ENCODE data around the gene TP53.

The TP53 gene

GRCh38 chr17:7684851-7685532, 2.3 kb downstream of the TP53 start:
- DNase-seq (ENCODE audit: insufficient read length, low spot score) (no peak), FAIRE-seq (no peak)
- TF ChIP-seq PAX5 (IDR thresholded peaks at IDR 0.05; ENCODE audit: insufficient read depth, low read length, severe bottlenecking) = no peak
- TF ChIP-seq POLR2A (IDR thresholded peaks at IDR 0.05; ENCODE audit: low read depth, low read length) = no peak
- no peak for TF ChIP-seq SPI1 (IDR thresholded peaks at IDR 0.05; ENCODE audit: low read depth, low read length)
- no peak for TF ChIP-seq POU2F2 (IDR thresholded peaks at IDR 0.05; ENCODE audit: low read depth, low read length)
- TF ChIP-seq TAF1 (IDR thresholded peaks at IDR 0.05; ENCODE audit: low read depth, low read length) = no peak
- no peak for TF ChIP-seq POLR2AphosphoS5 (IDR thresholded peaks at IDR 0.05; ENCODE audit: low read depth, low read length)

- no peak for TF ChIP-seq POU2F2 (IDR thresholded peaks at IDR 0.05; ENCODE audit: low read depth, low read length)
- TF ChIP-seq POLR2A (IDR thresholded peaks at IDR 0.05; ENCODE audit: low read depth, low read length) = no peak
- no peak for TF ChIP-seq SPI1 (IDR thresholded peaks at IDR 0.05; ENCODE audit: low read depth, low read length)
- TF ChIP-seq PAX5 (IDR thresholded peaks at IDR 0.05; ENCODE audit: insufficient read depth, low read length, severe bottlenecking) = no peak
- TF ChIP-seq POLR2AphosphoS5 (IDR thresholded peaks at IDR 0.05; ENCODE audit: low read depth, low read length) = no peak
- no peak for TF ChIP-seq TAF1 (IDR thresholded peaks at IDR 0.05; ENCODE audit: low read depth, low read length)
- DNase-seq (ENCODE audit: insufficient read length, low spot score) = no peak
- FAIRE-seq = no peak
Measured at GRCh38 chr17:7677388-7678067, 9.8 kb downstream of the TP53 start.

- FAIRE-seq = no peak
- TF ChIP-seq SPI1 (IDR thresholded peaks at IDR 0.05; ENCODE audit: low read depth, low read length) = no peak
- no peak for TF ChIP-seq POLR2A (IDR thresholded peaks at IDR 0.05; ENCODE audit: low read depth, low read length)
- no peak; the same call in 1 of the 2 replicates for TF ChIP-seq POU2F2 (IDR thresholded peaks at IDR 0.05; ENCODE audit: low read depth, low read length)
- TF ChIP-seq PAX5 (IDR thresholded peaks at IDR 0.05; ENCODE audit: insufficient read depth, low read length, severe bottlenecking) = no peak
- no peak for TF ChIP-seq TAF1 (IDR thresholded peaks at IDR 0.05; ENCODE audit: low read depth, low read length)
- no peak for TF ChIP-seq POLR2AphosphoS5 (IDR thresholded peaks at IDR 0.05; ENCODE audit: low read depth, low read length)
- no peak for DNase-seq (ENCODE audit: insufficient read length, low spot score)
Measured at GRCh38 chr17:7676533-7676932, 10.8 kb downstream of the TP53 start.

- TF ChIP-seq POLR2AphosphoS5 (IDR thresholded peaks at IDR 0.05; ENCODE audit: low read depth, low read length) (no peak), PAX5 (IDR thresholded peaks at IDR 0.05; ENCODE audit: insufficient read depth, low read length, severe bottlenecking) (no peak), POLR2A (IDR thresholded peaks at IDR 0.05; ENCODE audit: low read depth, low read length) (no peak), POU2F2 (IDR thresholded peaks at IDR 0.05; ENCODE audit: low read depth, low read length) (no peak), TAF1 (IDR thresholded peaks at IDR 0.05; ENCODE audit: low read depth, low read length) (no peak), SPI1 (IDR thresholded peaks at IDR 0.05; ENCODE audit: low read depth, low read length) (no peak)
- no peak for FAIRE-seq
- no peak for DNase-seq (ENCODE audit: insufficient read length, low spot score)
Measured at GRCh38 chr17:7674934-7675333, 12.4 kb downstream of the TP53 start.

- no peak for DNase-seq (ENCODE audit: insufficient read length, low spot score)
- peak; percentile 52 for FAIRE-seq
- no peak for TF ChIP-seq PAX5 (IDR thresholded peaks at IDR 0.05; ENCODE audit: insufficient read depth, low read length, severe bottlenecking)
- no peak for TF ChIP-seq POU2F2 (IDR thresholded peaks at IDR 0.05; ENCODE audit: low read depth, low read length)
- TF ChIP-seq TAF1 (IDR thresholded peaks at IDR 0.05; ENCODE audit: low read depth, low read length) = no peak
- TF ChIP-seq SPI1 (IDR thresholded peaks at IDR 0.05; ENCODE audit: low read depth, low read length) = no peak
- no peak for TF ChIP-seq POLR2A (IDR thresholded peaks at IDR 0.05; ENCODE audit: low read depth, low read length)
- no peak for TF ChIP-seq POLR2AphosphoS5 (IDR thresholded peaks at IDR 0.05; ENCODE audit: low read depth, low read length)
Measured at GRCh38 chr17:7673239-7673638, 14.1 kb downstream of the TP53 start.

- TF ChIP-seq TAF1 (IDR thresholded peaks at IDR 0.05; ENCODE audit: low read depth, low read length) = no peak
- no peak for TF ChIP-seq POU2F2 (IDR thresholded peaks at IDR 0.05; ENCODE audit: low read depth, low read length)
- TF ChIP-seq POLR2A (IDR thresholded peaks at IDR 0.05; ENCODE audit: low read depth, low read length) = no peak
- DNase-seq (ENCODE audit: insufficient read length, low spot score) (no peak), FAIRE-seq (no peak)
Measured at GRCh38 chr17:7668482-7668881, 18.8 kb downstream of the TP53 start.

- no peak for FAIRE-seq
- TF ChIP-seq PAX5 (IDR thresholded peaks at IDR 0.05; ENCODE audit: insufficient read depth, low read length, severe bottlenecking) = no peak
- TF ChIP-seq SPI1 (IDR thresholded peaks at IDR 0.05; ENCODE audit: low read depth, low read length) = no peak
- peak; percentile 33; the same call in 1 of the 2 replicates for TF ChIP-seq POLR2A (IDR thresholded peaks at IDR 0.05; ENCODE audit: low read depth, low read length)
- DNase-seq (ENCODE audit: insufficient read length, low spot score) = no peak
Measured at GRCh38 chr17:7667656-7668406, 19.5 kb downstream of the TP53 start.

- FAIRE-seq = no peak
- DNase-seq (ENCODE audit: insufficient read length, low spot score) = no peak
- TF ChIP-seq TAF1 (IDR thresholded peaks at IDR 0.05; ENCODE audit: low read depth, low read length) (no peak), SPI1 (IDR thresholded peaks at IDR 0.05; ENCODE audit: low read depth, low read length) (peak; percentile 21; the same call in 1 of the 2 replicates)
Measured at GRCh38 chr17:7656958-7657609, 30.2 kb downstream of the TP53 start.

GRCh38 chr17:7655541-7655840, 31.8 kb downstream of the TP53 start:
- FAIRE-seq = no peak
- DNase-seq (ENCODE audit: insufficient read length, low spot score) = no peak
- TF ChIP-seq POLR2A (IDR thresholded peaks at IDR 0.05; ENCODE audit: low read depth, low read length) (no peak), TAF1 (IDR thresholded peaks at IDR 0.05; ENCODE audit: low read depth, low read length) (no peak), POU2F2 (IDR thresholded peaks at IDR 0.05; ENCODE audit: low read depth, low read length) (no peak), SPI1 (IDR thresholded peaks at IDR 0.05; ENCODE audit: low read depth, low read length) (no peak), PAX5 (IDR thresholded peaks at IDR 0.05; ENCODE audit: insufficient read depth, low read length, severe bottlenecking) (no peak), POLR2AphosphoS5 (IDR thresholded peaks at IDR 0.05; ENCODE audit: low read depth, low read length) (no peak)
